ENCODE results near the gene MYD88. TPM values are rescaled to one million over a fixed set of nuclear protein-coding genes. Genes with fewer than 3 reads are reported as not detected.

The MYD88 gene
- total RNA-seq, 1 experiment from 2014 or later = 32.7 TPM

DNA sequence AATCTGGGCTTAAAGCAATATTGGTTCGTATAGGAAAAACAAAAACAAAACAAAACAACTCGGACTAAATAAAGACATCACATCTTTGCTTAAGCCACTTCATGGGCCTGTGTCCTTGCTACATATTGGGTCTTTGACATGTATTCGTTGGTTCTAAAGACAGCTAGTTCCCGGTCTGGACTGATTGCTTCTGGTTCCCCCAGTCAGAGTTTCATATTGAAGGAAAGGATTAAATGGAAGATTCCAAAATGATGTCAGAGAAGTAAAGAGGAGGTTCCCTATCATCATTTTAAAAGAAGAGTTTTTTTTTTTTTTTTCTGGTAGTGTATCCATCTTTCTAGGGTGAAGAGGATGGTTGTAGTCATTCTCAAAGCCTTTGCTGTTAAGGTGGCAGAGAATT is 29.1 kb downstream of the MYD88 start:
- Histone ChIP-seq H3K27ac (ENCODE audit: low read length) (peak overlapping the region; percentile 23; the same call in 1 of the 2 replicates), H3K9me3 (ENCODE audit: control insufficient read depth, insufficient read depth, low read depth, low read length) (no peaks in the 10 kb centered on the region), H3K27me3 (ENCODE audit: control insufficient read depth, insufficient read depth, low read length) (no peaks in the 10 kb centered on the region), H3K36me3 (ENCODE audit: control insufficient read depth, insufficient read depth, low read length) (peaks cover 4% of the 10 kb centered on the region; the same call in 1 of the 2 replicates), H3K4me1 (ENCODE audit: control insufficient read depth, insufficient read depth, low read length) (peaks cover 17% of the 10 kb centered on the region), H3K4me3 (ENCODE audit: low read depth in 2 of 2, low read length in 2 of 2) (peak overlapping the region in 1 of 2 experiments; percentile 16; a peak in 1 of 4 replicates)
- ChIA-PET CTCF (interaction anchor here (0.7 kb wide), 1 partner anchor 11 kb away, joined by 3 read pairs; no protein-coding TSS in a partner anchor), POLR2A (interaction anchor here (0.7 to 0.9 kb wide), 2 partner anchors 11 to 30 kb away, joined by 3 read pairs; partner anchors contain the start of gene ACAA1)
- BruUV-seq (replicated peaks) = no TSS peak
- in situ Hi-C loops (cut with HindIII; ENCODE audit: low pct_unique_long_range_greater_than_20kb, low sequenced_read_pairs) (no loop called here), intact Hi-C loops (cut with micrococcal nuclease; ENCODE audit: unreplicated experiment) (no loop called here)
- DNase-seq (ENCODE audit: low read depth, low spot score) = no peak
- no peak for ATAC-seq
- TF ChIP-seq, protein P1, sequence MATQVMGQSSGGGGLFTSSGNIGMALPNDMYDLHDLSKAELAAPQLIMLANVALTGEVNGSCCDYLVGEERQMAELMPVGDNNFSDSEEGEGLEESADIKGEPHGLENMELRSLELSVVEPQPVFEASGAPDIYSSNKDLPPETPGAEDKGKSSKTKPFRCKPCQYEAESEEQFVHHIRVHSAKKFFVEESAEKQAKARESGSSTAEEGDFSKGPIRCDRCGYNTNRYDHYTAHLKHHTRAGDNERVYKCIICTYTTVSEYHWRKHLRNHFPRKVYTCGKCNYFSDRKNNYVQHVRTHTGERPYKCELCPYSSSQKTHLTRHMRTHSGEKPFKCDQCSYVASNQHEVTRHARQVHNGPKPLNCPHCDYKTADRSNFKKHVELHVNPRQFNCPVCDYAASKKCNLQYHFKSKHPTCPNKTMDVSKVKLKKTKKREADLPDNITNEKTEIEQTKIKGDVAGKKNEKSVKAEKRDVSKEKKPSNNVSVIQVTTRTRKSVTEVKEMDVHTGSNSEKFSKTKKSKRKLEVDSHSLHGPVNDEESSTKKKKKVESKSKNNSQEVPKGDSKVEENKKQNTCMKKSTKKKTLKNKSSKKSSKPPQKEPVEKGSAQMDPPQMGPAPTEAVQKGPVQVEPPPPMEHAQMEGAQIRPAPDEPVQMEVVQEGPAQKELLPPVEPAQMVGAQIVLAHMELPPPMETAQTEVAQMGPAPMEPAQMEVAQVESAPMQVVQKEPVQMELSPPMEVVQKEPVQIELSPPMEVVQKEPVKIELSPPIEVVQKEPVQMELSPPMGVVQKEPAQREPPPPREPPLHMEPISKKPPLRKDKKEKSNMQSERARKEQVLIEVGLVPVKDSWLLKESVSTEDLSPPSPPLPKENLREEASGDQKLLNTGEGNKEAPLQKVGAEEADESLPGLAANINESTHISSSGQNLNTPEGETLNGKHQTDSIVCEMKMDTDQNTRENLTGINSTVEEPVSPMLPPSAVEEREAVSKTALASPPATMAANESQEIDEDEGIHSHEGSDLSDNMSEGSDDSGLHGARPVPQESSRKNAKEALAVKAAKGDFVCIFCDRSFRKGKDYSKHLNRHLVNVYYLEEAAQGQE (IDR thresholded peaks at IDR 0.05; ENCODE audit: insufficient read depth in 1 of 2, low read depth in 2 of 2, low read length in 1 of 2) = no peak

DNA sequence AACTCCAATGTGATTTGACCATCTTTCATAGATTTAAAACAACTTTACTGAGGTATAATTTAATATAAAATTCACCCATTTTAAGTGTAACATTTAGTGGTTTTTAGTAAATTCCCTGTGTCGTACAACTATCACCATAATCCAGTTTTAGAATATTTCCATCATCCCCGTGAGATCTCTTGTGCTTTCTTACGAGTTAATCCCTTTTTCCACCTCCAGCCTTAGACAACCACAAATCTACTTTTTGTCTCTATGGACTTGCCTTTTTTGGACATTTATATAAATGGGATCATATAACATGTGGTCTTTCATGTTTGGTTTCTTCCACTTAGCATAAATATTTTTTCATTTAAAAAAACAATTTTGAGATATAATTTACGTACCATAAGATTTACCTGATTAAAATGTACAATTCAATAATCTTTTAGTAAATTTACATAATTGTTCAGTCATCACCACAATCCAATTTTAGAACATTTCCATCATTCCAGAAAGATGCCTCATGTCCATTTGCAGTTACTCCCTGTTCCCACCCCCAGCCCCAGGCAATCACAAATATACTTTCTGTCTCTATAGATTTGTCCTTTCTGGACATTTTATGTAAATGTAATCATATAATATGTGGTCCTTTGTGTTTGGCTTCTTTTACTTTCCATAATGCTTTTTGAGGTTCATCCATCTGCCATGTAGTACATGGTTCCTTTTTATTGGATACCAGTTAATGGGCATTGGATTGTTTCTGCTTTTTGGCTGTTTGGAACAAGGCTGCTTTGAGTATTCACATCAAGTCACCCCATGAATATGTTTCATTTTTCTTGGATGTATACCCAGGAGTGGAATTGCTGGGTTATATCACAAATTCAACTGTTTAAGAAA is 29.9 kb downstream of the MYD88 start:
- no peaks in the 10 kb centered on the region for H3K27me3 ChIP-seq (ENCODE audit: control insufficient read depth, insufficient read depth, low read length)
- no TSS peak for BruUV-seq (replicated peaks)
- ChIA-PET POLR2A (no interaction called here), CTCF (no interaction called here)
- peaks cover 4% of the 10 kb centered on the region; the same call in 1 of the 2 replicates for H3K36me3 ChIP-seq (ENCODE audit: control insufficient read depth, insufficient read depth, low read length)
- TF ChIP-seq POLR2AphosphoS5 (IDR thresholded peaks at IDR 0.05; ENCODE audit: low read depth, low read length) (no peak), TCF7L2 (IDR thresholded peaks at IDR 0.05; ENCODE audit: low read depth, low read length) (no peak), SIN3A (IDR thresholded peaks at IDR 0.05; ENCODE audit: borderline replicate concordance, insufficient read depth, low read depth, low read length) (no peak)
- TF ChIP-seq, protein P1 (IDR thresholded peaks at IDR 0.05; ENCODE audit: insufficient read depth in 1 of 2, low read depth in 2 of 2, low read length in 1 of 2) = no peak
- TF ChIP-seq, protein P2, sequence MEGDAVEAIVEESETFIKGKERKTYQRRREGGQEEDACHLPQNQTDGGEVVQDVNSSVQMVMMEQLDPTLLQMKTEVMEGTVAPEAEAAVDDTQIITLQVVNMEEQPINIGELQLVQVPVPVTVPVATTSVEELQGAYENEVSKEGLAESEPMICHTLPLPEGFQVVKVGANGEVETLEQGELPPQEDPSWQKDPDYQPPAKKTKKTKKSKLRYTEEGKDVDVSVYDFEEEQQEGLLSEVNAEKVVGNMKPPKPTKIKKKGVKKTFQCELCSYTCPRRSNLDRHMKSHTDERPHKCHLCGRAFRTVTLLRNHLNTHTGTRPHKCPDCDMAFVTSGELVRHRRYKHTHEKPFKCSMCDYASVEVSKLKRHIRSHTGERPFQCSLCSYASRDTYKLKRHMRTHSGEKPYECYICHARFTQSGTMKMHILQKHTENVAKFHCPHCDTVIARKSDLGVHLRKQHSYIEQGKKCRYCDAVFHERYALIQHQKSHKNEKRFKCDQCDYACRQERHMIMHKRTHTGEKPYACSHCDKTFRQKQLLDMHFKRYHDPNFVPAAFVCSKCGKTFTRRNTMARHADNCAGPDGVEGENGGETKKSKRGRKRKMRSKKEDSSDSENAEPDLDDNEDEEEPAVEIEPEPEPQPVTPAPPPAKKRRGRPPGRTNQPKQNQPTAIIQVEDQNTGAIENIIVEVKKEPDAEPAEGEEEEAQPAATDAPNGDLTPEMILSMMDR (IDR thresholded peaks at IDR 0.05) = no peak
- DNase-seq (ENCODE audit: low read depth, low spot score) (no peak), ATAC-seq (no peak)
- no peak overlapping the region for H3K27ac ChIP-seq (ENCODE audit: low read length)
- no peak overlapping the region for H3K4me3 ChIP-seq (ENCODE audit: low read depth in 2 of 2, low read length in 2 of 2)
- in situ Hi-C loops (cut with HindIII; ENCODE audit: low pct_unique_long_range_greater_than_20kb, low sequenced_read_pairs) = no loop called here
- H3K9me3 ChIP-seq (ENCODE audit: control insufficient read depth, insufficient read depth, low read depth, low read length) = no peaks in the 10 kb centered on the region
- intact Hi-C loops (cut with micrococcal nuclease; ENCODE audit: unreplicated experiment) = no loop called here
- H3K4me1 ChIP-seq (ENCODE audit: control insufficient read depth, insufficient read depth, low read length) = peaks cover 17% of the 10 kb centered on the region
